ENCODE results near the gene PLXNA2. TPM values are rescaled to one million over a fixed set of nuclear protein-coding genes. Genes with fewer than 3 reads are reported as not detected.

PLXNA2 gene
- total RNA-seq, 1 donor from 2014 or later = 0.82 TPM

DNA sequence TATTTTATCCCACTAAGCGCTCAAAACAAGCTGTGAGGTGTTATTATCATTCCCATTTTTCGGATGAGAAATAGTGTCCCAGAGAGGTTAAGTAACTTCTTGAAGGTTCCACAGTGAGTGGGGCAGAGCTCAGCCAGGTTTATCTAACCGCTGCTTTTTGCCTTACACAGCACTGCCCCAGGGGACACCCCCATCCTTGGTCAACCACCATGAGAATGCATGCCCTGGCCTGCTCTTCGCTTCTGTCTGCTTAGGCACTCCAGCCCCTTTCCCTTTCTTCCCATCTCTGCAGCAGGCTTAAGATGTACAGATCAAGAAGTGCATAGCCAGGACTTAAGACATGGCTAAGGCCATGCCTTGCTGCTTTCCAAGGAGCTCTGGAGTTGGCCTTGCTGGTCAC lies 174.3 kb downstream of the PLXNA2 start:
- intact Hi-C loops (cut with micrococcal nuclease) = no loop called here
- TF ChIP-seq, protein P1, sequence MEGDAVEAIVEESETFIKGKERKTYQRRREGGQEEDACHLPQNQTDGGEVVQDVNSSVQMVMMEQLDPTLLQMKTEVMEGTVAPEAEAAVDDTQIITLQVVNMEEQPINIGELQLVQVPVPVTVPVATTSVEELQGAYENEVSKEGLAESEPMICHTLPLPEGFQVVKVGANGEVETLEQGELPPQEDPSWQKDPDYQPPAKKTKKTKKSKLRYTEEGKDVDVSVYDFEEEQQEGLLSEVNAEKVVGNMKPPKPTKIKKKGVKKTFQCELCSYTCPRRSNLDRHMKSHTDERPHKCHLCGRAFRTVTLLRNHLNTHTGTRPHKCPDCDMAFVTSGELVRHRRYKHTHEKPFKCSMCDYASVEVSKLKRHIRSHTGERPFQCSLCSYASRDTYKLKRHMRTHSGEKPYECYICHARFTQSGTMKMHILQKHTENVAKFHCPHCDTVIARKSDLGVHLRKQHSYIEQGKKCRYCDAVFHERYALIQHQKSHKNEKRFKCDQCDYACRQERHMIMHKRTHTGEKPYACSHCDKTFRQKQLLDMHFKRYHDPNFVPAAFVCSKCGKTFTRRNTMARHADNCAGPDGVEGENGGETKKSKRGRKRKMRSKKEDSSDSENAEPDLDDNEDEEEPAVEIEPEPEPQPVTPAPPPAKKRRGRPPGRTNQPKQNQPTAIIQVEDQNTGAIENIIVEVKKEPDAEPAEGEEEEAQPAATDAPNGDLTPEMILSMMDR (IDR thresholded peaks at IDR 0.05) = no peak
- Mint-ChIP-seq H3K9me3 (no peaks in the 10 kb centered on the region), H3K27ac (no peak overlapping the region), H3K4me1 (no peaks in the 10 kb centered on the region), H3K27me3 (peaks cover 2% of the 10 kb centered on the region), H3K36me3 (ENCODE audit: low read depth) (no peaks in the 10 kb centered on the region), H3K4me3 (no peak overlapping the region)
- ATAC-seq (ENCODE audit: low read depth) = no peak
- ChIA-PET POLR2A (no interaction called here), CTCF (no interaction called here)
- no peak for DNase-seq

DNA sequence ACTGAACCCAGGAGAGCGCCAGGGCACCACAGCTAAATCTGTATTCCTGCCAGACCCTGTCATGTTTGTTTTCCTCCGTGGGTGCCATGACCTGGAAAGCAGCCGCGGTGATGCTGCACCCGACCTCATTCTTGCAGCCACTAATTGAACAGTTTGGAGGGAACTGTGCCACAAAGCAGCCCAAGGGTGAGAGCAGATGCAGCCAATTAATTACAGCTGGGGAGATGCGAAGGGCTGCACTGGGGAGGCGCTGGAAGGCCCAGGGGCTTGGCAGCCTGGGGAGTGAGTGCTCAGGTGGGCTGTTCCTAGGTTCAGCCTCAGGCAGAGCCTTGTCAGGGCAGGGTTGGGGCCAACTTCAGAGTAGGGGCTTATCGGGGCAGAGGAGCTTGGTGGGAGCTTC lies 174.9 kb downstream of the PLXNA2 start:
- Mint-ChIP-seq H3K36me3 (ENCODE audit: low read depth) (no peaks in the 10 kb centered on the region), H3K9me3 (no peaks in the 10 kb centered on the region), H3K4me3 (no peak overlapping the region), H3K27ac (no peak overlapping the region), H3K4me1 (no peaks in the 10 kb centered on the region), H3K27me3 (no peaks in the 10 kb centered on the region)
- ChIA-PET CTCF (no interaction called here), POLR2A (no interaction called here)
- TF ChIP-seq, protein P1 (IDR thresholded peaks at IDR 0.05) = no peak
- intact Hi-C loops (cut with micrococcal nuclease) = no loop called here
- no peak for ATAC-seq (ENCODE audit: low read depth)
- DNase-seq = no peak

DNA sequence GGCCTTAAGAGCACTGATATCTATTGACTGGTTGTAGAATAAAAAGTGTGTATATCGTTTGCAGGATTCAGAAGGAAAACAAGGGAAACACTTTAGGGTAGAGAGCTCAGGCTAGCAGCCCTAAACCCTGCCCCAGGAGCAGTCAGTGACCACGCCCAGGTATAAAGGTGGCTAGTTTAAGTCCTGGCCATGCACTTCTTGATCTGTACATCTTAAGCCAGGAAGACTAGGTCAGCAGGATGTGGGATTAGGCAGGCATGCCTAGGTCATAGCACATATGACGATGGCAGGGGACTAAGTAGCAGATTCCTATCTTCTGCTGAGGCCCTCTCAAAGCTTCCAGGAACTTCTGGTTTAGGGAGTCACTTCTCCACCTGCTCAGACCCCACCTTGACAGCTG lies 175.3 kb downstream of the PLXNA2 start:
- no peak overlapping the region for H3K27ac Mint-ChIP-seq
- ATAC-seq (ENCODE audit: low read depth) (no peak), DNase-seq (no peak)
- intact Hi-C loops (cut with micrococcal nuclease) = no loop called here
- H3K9me3 Mint-ChIP-seq = no peaks in the 10 kb centered on the region
- H3K27me3 Mint-ChIP-seq = no peaks in the 10 kb centered on the region
- ChIA-PET POLR2A (no interaction called here), CTCF (no interaction called here)
- H3K4me3 Mint-ChIP-seq = no peak overlapping the region
- H3K4me1 Mint-ChIP-seq = no peaks in the 10 kb centered on the region
- no peaks in the 10 kb centered on the region for H3K36me3 Mint-ChIP-seq (ENCODE audit: low read depth)
- TF ChIP-seq, protein P1 (IDR thresholded peaks at IDR 0.05) = no peak

DNA sequence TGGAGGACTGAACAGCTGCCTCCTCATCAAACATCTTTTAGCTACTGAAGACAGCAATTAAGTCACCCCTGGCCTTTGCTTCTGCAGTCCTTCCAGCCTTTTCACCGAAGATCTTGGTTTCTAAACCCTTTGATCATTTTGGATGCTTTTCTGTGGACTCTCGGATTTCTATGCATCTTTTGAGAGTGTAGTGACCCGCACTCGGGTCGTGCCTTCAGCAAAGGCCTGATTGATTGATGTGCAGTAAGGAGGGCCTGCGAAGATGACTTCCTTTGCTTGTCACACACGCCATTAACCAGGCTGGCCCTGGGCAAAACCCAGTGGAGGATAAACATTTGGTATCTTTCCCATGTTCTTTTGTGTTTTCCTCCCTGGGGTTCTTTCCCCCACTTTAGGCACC lies 175.8 kb downstream of the PLXNA2 start:
- no peaks in the 10 kb centered on the region for H3K9me3 Mint-ChIP-seq
- H3K36me3 Mint-ChIP-seq (ENCODE audit: low read depth) = no peaks in the 10 kb centered on the region
- H3K27me3 Mint-ChIP-seq = no peaks in the 10 kb centered on the region
- intact Hi-C loops (cut with micrococcal nuclease) = no loop called here
- no peak for ATAC-seq (ENCODE audit: low read depth)
- no peaks in the 10 kb centered on the region for H3K4me1 Mint-ChIP-seq
- ChIA-PET POLR2A (no interaction called here), CTCF (no interaction called here)
- no peak overlapping the region for H3K4me3 Mint-ChIP-seq
- no peak overlapping the region for H3K27ac Mint-ChIP-seq
- DNase-seq = no peak
- TF ChIP-seq, protein P1 (IDR thresholded peaks at IDR 0.05) = no peak

DNA sequence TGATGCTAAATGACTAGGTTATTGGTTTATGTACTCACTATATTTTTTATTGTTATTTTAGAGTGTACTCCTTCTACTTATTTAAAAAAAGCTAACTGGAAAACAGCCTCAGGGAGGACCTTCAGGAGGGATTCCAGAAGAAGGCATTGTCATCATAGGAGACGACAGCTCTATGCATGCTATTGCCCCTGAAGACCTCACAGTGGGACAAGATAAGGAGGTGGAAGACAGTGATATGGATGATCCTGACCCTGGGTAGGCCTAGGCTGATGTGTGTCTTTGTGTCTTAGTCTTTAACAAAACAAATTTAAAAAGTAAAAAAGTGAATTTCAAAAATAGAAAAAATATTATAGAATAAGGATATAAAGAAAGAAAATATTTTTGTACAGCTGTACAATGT lies 177.6 kb downstream of the PLXNA2 start:
- no peaks in the 10 kb centered on the region for H3K4me1 Mint-ChIP-seq
- no peaks in the 10 kb centered on the region for H3K36me3 Mint-ChIP-seq (ENCODE audit: low read depth)
- no peaks in the 10 kb centered on the region for H3K9me3 Mint-ChIP-seq
- H3K27ac Mint-ChIP-seq = no peak overlapping the region
- H3K4me3 Mint-ChIP-seq = no peak overlapping the region
- TF ChIP-seq, protein P1 (IDR thresholded peaks at IDR 0.05) = no peak
- peaks cover 3% of the 10 kb centered on the region for H3K27me3 Mint-ChIP-seq
- ChIA-PET POLR2A (no interaction called here), CTCF (no interaction called here)
- ATAC-seq (ENCODE audit: low read depth) (no peak), DNase-seq (no peak)
- intact Hi-C loops (cut with micrococcal nuclease) = no loop called here

All from activated B cell treated with CpG ODN at 0.5 μM for 24 hours (primary cell).